HG02981 (cell line): Measurements from ENCODE around the gene ACSF3.

Experiments
- ATAC-seq: cut with Tn5 transposase; IDR thresholded peaks from one replicate; pipeline ENCODE4 v1.9.1; 2021; ENCODE audit warnings: mild to moderate bottlenecking, moderate library complexity; ENCODE audit not compliant: unreplicated experiment

ACSF3 gene

DNA sequence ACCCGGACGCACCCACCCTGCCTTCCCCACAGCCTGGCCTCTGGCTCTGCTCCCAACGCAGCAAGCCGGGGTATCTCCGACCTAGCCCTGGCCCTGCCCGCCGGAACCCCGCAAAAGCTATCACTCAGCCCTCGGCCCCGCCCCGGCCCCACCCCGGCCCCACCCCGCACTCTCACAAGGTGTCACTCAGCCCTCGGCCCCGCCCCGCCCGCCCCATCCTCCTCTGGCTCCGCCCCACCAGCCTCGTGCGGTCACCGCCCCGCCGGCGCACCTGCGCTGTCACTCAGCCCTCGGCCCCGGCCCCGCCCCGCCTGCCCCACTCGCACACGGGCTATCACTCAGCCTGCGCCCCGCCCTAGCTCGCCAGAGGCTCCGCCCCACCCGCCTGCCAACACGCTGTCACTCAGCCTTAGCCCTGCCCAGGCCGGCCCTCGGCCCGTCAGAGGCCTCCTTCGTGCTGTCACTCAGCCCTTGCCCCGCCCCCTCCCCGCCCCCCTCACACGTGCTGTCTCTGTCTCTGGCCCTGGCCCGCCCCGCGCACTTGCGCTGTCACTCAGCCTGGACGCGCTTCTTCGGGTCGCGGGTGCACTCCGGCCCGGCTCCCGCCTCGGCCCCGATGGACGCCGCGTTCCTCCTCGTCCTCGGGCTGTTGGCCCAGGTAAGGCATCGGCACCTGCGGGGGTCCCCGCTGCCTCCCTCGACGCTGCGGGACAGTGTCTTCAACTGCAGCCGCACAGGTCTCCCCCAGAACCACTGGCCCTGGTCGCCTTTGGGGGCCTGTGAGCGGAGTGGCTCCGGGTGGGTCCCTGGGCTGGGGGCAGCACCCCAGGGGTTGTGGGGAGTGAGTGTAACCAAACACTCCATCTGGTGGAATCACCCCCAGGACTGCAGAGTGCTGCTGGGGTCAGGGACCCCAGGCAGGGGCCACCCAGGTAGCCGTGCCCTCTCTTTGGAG, 77.8 kb downstream of the ACSF3 start, which contains the start of gene CDH15:
Gene CDH15 (plus strand): TSS at position 533 of the 955 bp plus-strand sequence. CDS start 84 bp downstream, at position 617.
- ATAC-seq: peak; percentile 85

DNA sequence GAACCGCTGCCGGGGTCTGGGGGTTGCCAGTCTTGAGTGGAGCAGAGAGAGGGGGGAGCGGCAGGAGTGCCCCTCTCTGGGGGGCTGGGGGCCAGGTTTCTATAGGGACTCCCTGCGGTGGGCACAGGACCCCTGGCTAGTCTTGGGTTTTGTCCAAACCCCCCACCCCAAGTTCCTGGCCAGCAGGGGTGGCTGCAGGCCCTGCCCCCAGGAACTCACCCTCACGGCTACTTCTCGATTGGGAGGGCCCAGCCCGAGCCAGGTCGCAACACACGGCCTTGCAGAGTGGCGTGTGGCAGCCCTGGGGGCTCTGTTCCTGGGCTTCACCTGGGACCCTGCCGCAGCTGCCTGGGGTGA, 78.5 kb downstream of the ACSF3 start:
- no peak for ATAC-seq

DNA sequence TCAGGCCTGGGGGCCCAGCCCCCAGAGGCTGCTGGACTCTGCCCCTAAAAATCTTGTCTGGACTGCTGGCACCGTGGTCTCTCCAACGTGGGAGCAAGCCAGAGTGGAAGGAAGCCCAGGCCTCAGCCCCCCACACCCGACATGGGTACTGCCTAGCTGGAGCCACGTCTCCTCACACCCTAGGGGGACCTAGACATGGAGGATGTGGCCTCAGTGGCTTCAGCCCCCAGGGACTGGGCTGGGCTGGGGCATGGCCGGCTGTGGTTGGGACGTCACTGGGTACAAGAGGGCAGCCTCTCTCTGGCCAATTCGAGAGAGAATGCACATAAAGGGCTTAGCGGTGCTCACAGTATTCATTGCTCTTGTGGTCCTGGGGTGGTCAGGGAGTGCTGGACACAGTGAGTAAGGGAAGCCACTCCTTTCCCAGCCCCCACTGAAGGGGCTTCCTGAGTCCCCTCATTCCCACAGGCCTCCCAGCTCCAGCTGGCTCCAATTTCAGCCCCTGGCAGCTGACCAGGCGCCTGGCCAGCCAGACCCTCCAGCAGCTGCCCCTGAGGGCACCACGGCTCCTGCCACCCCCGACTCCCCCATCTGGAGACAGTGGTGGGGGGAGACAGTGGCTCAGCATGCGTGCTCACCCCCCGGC, 79.0 kb downstream of the ACSF3 start:
- no peak for ATAC-seq

DNA sequence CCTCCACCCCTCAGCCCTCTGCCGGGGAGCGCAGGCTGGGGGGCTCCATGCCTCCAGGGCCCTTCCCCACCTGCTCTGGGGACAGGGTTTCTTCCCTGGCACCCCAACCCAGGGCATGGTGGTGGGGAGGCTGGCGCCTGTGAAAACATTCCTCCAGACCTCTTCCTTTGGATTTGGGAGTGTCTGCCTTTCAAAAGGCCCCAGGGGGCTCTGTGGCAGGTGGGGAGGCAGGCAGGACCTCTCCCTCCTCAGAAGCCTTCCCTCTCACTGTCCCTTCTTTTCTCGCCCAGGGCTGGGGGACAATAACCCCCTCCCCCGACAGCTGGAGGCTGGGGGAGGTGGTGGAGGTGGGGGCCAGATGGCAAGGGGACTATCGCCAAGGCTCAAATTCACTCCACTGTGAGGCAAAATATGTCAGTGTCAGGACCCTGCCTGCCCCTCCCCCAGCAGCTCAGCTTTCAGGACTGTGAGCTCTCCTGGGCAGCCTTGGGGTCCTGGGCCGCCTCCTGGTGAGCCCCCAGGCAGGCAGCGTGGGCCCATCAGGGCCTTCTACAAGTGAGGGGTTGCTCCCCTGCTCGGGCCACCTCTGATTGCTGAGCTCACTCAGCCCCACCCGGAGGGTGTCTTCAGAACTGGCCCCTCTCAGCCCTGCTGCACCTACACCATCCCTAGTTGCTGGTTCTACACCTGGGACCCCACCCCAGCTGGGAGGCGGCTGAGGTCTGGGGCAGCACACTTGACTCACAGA, 79.7 kb downstream of the ACSF3 start:
- no peak for ATAC-seq

DNA sequence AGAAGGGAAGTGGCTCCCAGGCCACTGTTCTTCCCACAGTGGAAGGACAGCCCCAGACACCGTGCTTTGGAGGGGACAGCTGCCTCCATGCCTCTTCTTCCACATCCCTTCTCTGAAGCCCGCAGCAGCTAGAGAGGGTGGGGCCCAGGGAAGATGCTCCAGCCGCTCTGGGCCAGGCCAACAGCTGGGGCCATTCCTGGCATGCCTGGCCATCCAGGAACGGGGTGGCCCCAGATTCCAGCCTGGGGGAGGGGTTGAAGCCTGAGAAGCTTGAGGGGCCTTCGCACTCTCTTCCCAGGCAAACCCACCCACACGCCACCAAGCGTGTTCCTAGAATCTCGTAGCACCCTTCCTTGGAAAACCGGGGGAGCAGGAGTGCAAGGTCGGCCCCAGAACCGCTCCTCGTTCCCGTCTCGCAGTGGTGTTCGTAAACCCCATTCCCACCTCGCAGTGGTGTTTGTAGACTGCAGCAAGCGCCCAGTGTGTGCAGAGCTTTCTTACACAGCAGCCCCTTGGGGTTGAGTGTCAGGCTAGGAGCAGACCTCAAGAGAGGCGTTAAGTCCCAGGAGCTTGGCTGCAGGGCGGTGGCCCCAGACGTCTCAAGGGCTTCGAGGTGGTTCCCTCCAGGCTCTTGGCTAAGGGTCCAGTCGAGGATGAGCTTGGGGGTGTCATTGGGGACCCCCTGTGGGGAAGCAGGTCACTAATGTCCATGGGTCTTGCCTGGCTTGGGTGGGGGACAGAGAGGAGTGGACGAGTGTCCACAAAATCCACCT, 80.6 kb downstream of the ACSF3 start:
- ATAC-seq: no peak

DNA sequence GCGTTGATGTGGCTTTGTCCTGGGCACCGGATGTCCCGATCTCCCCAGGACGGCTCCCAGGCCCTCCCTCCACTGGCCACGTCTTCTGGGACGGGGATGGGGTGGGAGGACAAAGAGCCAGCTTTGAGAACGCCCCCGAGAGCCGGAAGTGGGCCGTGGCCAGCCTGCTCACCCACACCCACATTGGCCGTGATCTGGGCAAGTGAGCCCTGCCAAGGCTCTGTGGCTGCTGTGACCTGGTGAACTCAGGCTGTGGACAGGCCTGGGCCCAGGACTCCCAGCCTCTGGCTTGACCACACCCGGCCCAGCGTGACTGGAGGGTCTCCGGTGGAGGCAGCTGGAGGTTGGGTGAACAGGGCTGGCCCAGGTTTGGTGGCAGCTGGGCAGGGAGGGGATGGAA, 81.2 kb downstream of the ACSF3 start:
- ATAC-seq: no peak

DNA sequence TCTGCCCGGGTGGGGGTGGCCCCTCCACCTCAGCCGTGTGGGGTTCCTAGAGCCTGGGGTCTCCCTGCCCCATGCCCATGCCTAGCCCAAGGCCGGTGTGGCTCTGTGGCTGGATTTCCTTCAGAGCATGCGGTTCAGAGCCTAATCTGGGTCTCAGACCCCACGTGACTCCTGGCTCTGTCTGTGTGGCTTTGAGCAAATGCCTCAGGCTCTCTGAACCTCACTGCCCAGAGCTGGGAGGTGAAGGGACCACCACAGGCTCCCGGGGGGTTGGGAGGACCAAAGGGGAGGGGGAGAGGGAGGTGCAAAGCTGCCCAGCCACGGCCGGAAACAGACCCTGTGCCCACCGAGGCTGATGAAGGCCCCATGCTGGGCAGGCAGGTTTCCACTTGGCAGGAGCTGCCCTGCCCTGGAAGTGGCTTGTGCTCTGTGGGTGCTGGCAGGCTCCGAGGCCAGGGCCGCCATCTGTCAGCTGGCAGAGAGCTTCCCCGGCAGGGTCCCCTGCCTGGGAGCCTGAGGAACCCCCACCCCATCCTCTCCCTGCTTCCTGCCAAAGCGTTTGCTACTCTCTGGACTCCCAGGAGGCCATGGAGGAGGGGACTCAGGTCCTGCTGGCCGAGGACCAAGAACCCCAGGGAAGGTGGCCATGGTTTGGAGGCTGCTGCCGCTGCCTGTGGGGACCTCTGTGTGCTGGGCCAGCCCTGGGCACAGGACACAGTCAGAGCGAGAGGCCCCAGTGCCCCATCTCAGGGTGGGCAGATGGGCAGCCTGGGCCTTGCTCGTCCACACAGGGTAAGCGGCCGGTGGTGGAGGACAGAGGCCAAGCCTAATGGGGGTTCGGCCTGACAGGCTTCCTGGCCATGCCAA, 81.9 kb downstream of the ACSF3 start:
- no peak for ATAC-seq

DNA sequence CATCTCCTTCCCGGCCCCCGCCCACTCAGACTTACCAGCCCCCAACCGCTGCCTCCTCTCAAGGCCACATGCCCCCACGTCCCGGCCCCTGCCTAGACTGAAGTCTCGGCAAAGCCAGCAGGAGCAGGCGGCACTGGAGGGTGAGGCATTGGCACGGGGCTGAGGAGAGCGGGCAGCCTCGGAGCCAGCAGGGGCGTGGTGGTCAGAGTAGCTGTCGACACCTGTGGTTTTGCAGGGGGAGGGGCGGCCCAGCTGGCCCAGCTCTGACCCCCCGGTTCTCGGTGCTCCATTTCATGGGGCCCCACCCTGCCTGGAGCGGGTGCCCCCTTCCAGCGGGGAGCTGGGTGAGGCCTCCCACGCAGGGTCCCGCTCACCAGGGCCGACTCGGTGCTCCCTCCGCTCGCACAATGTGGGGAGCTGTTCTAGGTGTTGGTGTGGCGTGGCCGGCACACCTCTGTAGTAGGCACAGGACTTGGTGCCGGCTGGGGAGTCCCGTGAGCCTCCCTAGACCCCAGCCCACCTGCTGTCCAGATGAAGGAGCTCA, 82.6 kb downstream of the ACSF3 start:
- ATAC-seq: no peak

DNA sequence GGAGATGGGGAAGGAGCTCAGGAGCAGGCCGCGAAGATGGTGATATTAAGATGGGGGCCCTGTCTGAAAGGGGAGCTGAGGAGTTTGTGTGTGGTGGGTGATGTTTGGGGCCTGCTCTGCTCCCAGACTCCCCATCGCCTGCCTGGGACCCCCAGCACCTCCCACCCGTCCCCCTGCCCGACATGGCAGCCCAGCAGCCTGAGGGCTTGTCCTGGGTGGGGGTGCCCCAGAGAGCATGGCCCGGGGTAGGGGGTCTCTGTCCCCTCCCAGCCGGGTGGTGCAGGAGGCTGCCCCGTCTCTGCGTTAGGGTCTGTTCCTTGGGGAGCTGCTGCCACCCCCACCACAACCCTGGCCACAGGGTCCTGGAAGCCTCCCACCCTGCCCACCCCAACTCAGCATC, 83.1 kb downstream of the ACSF3 start:
- ATAC-seq: no peak

DNA sequence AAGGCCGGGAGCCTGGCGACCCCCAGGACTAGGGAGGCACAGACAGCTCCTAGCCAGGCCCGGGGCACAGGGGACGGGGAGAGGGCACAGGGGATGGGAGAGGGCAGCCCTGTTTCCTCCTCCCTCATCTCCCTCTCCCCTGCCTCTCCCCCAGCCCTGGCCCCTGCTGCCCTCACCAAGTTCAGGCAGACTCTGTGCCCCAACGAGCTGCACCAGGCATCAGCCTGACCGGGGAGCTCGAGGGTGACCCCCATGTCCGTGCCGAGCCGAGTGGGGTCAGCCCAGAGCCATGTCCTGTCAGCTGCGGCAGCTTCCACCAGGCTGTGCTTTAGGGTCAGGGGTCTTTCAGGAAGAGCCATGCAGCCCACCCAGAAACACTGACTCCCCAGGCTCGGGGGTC, 83.8 kb downstream of the ACSF3 start:
- ATAC-seq: no peak

DNA sequence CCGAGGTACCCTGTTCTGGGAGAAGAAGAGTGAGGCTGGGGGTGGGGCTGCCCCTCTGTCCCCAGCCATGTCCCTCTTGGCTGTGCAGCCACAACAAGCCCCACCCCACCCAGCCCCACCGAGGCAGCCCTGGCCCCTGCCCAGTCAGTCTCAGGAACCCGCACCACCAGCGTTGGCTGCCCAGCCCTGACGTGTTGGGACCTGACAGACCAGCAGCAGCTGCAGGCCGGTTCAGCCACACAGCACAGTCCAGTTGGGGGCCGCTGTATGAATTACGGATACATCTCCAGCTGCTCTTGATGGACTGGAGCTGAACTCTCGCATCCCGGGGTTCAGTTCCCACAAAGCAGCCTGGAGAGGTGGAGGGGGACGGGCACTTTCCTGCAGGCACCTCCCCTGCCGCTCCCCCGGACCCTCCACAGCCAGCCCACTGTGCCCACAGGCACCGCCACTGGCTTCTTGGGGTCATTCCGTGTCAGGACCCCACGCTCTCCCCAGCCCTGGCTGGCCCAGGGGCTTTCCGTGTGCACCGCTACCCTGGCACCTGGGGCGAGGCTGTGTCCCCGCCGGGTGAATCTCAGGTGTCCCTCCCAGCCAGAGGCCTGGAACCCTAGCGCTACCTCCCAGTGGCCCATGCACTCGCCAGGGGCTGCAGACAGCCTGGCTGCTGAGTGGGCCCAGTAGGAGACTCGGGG, 84.9 kb downstream of the ACSF3 start:
- ATAC-seq: no peak

DNA sequence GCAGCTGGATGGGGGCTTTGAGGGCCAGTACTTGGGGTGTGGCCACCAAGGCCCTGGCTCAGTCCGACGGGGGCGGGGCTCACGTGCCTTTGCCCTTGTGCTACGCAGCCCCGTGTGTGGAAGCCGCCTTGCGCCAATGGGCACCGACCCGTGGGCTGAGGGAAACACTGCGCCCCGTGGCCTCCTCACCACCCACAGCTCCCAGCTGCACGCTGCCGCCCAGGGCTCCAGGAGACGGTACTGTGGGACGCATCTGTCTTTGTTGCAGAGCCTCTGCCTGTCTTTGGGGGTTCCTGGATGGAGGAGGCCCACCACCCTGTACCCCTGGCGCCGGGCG, 85.5 kb downstream of the ACSF3 start:
- no peak for ATAC-seq

DNA sequence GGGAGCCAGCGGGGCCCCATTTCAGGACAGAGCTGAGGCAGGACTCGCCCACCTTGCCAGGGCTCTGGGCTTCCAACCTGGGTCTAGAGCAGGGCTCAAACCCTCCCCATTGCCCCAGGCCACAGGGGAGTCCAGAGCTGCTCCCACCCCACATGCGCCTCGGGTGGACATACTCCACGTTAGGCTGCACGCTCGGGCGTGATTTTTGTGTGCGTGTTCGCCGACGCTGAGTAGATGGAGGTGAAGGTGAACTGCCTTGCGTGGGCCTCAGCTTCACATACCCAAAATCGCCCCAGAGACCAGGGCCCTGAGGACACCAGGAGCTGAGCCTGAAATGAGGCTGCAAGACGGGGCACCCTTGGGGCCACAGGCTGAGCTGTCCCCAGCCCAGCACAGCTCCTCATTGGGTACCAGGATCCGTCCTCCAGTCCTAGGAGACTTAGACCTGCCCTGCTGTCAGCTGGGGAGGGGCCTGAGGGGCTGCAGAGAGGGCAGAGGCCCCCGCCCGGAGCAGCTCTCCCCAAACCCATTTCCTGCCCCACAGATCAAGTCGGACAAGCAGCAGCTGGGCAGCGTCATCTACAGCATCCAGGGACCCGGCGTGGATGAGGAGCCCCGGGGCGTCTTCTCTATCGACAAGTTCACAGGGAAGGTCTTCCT, 86.1 kb downstream of the ACSF3 start:
- no peak for ATAC-seq

DNA sequence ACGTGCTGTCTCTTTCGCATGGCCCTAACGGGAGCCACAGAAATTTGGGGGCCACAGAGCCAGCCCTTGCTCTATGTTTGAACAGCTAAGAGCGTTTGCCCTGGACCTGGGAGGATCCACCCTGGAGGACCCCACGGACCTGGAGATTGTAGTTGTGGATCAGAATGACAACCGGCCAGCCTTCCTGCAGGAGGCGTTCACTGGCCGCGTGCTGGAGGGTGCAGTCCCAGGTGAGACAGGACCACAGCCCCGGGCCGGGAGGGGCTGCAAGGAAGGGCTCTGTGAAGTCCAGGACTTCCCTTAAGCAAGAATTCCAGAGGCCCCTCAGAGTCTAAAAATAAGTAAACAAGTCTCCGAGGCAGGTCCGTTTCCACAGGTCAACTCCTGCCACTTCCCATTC, 89.8 kb downstream of the ACSF3 start:
- ATAC-seq: no peak

DNA sequence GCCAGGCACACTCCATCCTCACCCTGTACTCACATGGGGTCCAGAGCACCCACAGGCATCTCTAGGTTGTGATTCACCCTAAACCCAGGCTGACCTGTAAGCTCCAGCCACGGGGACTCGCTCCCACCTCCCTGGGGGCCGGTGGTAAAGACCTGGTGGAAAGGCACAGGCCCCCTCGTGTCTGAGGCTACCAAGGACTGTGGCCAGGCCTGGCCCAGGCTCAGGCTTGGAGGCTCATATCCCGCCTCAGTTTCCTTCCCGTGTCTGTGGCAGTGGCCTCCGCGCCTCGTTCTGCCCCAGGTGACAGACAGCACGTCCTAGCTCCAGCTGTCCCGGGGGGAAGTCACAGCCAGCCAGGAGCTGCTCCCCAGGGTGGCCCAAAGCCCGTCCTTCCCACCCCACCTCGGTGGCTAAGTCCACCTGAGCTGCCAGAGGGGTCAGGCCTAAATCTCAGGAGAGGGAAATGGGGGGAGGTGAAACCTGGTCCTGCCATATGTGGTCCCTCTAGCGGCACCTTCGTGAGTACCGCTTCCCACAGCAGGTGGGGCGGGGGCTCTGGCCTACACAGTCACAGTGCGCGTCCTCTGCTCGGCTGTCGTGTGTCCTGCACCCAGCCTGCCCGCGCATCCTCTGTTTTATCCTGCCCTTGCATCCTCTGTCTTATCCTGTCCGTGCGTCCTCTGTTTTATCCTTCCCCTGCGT, 90.5 kb downstream of the ACSF3 start:
- no peak for ATAC-seq

DNA sequence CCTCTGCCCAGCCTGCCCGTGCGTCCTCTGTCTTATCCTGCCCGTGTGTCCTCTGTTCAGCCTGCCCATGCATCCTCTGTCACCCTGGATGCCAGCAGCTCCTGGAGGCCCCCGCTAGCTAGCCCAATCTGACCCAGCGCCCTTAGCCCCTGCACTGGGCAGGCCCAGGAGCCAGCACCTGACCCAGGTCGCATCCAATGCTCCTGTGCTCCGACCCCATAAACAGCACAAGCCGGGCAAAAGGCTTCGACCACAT, 91.0 kb downstream of the ACSF3 start:
- ATAC-seq: no peak

DNA sequence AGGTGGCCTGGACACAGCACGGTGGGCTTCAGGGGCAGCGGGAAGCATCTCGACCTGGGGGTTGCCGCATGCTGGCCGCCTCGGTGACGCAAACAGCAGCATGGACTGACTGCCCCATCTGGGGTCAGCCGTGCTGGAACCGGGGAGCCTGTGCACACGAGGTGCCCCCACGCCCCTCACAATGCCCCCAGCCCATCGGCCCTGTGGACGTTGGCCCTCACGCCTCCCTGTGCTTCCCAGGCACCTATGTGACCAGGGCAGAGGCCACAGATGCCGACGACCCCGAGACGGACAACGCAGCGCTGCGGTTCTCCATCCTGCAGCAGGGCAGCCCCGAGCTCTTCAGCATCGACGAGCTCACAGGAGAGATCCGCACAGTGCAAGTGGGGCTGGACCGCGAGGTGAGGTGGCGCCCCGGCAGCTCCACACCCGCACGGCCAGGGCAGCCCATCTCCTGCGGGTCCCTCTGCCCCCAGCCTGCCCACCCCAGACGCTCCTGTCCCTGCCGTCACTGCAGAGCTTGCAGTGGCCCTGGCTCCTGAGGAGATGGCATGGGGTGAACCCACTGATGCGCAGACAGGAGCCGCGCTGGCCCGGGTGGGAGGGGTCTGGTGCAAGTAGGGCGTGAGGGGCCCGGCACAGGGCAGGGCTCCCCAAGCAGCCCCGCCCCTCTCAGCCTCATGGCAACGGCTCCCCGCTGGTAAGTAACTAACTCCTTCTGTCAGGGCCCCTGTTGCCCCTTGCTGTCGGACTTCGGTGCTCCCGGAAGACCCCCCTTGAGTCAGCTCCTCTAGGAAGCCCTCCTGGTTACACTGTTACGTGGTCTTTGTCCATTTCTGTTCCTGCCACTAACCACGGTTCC, 91.5 kb downstream of the ACSF3 start:
- no peak for ATAC-seq
